SU-DHL-6 (cell line): Measurements from ENCODE around the gene RASA3.

ENCODE experiments used
- H2AFZ ChIP-seq: fragments of 200-600 bp; sonication (generic); 2 replicates; pipeline ENCODE4 v1.6.1; 2014; ENCODE audit warnings: low read depth, mild to moderate bottlenecking, moderate library complexity, mixed read lengths, antibody characterized with exemption, low read length; ENCODE audit not compliant: severe bottlenecking
- H3F3A ChIP-seq: fragments of 200-600 bp; shearing (Covaris generic); 2 replicates; pipeline ENCODE4 v1.6.0; 2016; ENCODE audit warnings: antibody characterized with exemption, mild to moderate bottlenecking; ENCODE audit not compliant: insufficient read depth
- H3K27ac ChIP-seq: fragments of 200-600 bp; sonication (generic); 2 replicates; pipeline ENCODE4 v1.5.1; 2016; ENCODE audit warnings: low read depth, mild to moderate bottlenecking, low read length, moderate library complexity, mixed read lengths
- H3K27me3 ChIP-seq: fragments of 200-600 bp; sonication (generic), shearing (Covaris generic); 2 replicates; pipeline ENCODE4 v1.6.0; 2014; ENCODE audit warnings: mild to moderate bottlenecking, low read length
- H3K36me3 ChIP-seq: fragments of 200-600 bp; sonication (generic); 2 replicates; pipeline ENCODE4 v1.6.1; 2014; ENCODE audit warnings: mild to moderate bottlenecking, low read length, mixed read lengths
- H3K4me2 ChIP-seq: fragments of 300-600, 200-600 bp; shearing (Covaris generic), sonication (generic); 2 replicates; pipeline ENCODE4 v1.6.0; 2014; ENCODE audit warnings: low read length, low read depth, mild to moderate bottlenecking; ENCODE audit not compliant: poor library complexity, severe bottlenecking
- H3K4me3 ChIP-seq: fragments of 200-600 bp; sonication (generic); 2 replicates; pipeline ENCODE4 v1.5.1; 2014; ENCODE audit warnings: antibody characterized with exemption, low read length, mild to moderate bottlenecking, mixed read lengths; ENCODE audit not compliant: insufficient read depth, poor library complexity, severe bottlenecking
- H3K79me2 ChIP-seq: fragments of 200-600 bp; sonication (generic); 2 replicates; pipeline ENCODE4 v1.6.1; 2014; ENCODE audit warnings: mild to moderate bottlenecking, low read length, moderate library complexity; ENCODE audit not compliant: insufficient read depth
- H3K9ac ChIP-seq: fragments of 200-600 bp; sonication (generic); 2 replicates; pipeline ENCODE4 v1.7.0; 2014; ENCODE audit warnings: mild to moderate bottlenecking, low read length
- H3K9me2 ChIP-seq: fragments of 200-600 bp; sonication (generic); replicated peaks from 2 replicates; pipeline ENCODE4 v1.6.1; 2014; ENCODE audit warnings: low read length; ENCODE audit not compliant: insufficient read depth
- H3K9me3 ChIP-seq: fragments of 200-600 bp; sonication (generic); 2 replicates; pipeline ENCODE4 v1.6.1; 2014; ENCODE audit warnings: low read length, mixed read lengths; ENCODE audit not compliant: insufficient read depth
- H4K20me1 ChIP-seq: fragments of 200-600 bp; sonication (generic); 2 replicates; pipeline ENCODE4 v1.6.1; 2014; ENCODE audit warnings: low read depth, mild to moderate bottlenecking, antibody characterized with exemption, low read length, moderate library complexity, mixed read lengths
- CTCF ChIP-seq: fragments of 200-600 bp; sonication (generic); IDR thresholded peaks from one replicate; pipeline ENCODE4 v1.5.1; 2017; ENCODE audit warnings: antibody characterized with exemption, mild to moderate bottlenecking, low read length, moderate library complexity; ENCODE audit not compliant: insufficient read depth, poor library complexity, severe bottlenecking
- EZH2phosphoT487 ChIP-seq: fragments of 200-600 bp; sonication (generic), shearing (Covaris generic); conservative IDR thresholded peaks from 2 replicates; pipeline ENCODE4 v1.6.1; 2018; ENCODE audit warnings: mild to moderate bottlenecking, antibody characterized with exemption, low read length, moderate library complexity, mixed read lengths

RASA3 gene

DNA sequence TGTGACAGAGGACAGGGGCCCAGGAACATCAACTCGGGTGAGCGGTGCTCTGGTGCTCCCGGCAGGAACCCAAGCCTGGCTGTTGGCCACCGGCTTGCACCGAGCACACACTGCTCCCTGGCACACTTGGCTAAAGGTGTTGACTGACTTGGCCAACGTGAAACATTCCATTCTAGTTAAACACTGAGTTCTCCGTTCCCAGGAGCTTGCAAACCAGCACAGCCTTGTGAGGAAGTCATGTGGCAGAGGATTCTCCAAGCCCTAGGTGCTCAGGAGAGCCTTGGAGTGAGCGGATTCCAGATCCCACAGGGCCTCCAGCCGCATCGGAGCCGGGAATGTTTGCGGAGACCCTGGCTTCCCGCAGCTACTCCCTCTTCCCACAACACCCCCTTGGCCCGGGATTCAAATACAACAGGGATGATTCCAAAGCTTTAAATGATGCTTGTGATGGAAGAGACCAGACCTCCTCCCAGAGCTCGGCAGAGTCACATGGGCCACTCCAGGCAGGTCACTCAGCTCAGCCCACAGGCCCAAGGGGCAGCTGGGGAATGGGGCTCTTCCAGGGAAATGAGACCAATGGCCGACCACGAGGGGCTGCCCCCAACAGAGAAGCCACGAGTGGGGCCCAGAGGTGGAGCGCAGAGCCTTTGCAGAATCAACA, 161.5 kb downstream of the RASA3 start:
- no peak overlapping the region for H3K4me2 ChIP-seq
- no peak overlapping the region for H2AFZ ChIP-seq
- no peaks in the 10 kb centered on the region for H3K9me2 ChIP-seq
- no peaks in the 10 kb centered on the region for H3K36me3 ChIP-seq
- H3K27ac ChIP-seq, result no peak overlapping the region
- H3F3A ChIP-seq, result no peaks in the 10 kb centered on the region
- H3K79me2 ChIP-seq, result no peaks in the 10 kb centered on the region
- H3K27me3 ChIP-seq, result no peaks in the 10 kb centered on the region
- no peaks in the 10 kb centered on the region for H4K20me1 ChIP-seq
- no peak overlapping the region for H3K4me3 ChIP-seq
- H3K9ac ChIP-seq, result no peak overlapping the region
- no peak for TF ChIP-seq CTCF
- no peak for TF ChIP-seq EZH2phosphoT487
- H3K9me3 ChIP-seq, result no peaks in the 10 kb centered on the region

GRCh38 chr13:113969973-113970611, 162.3 kb downstream of the RASA3 start:
- Histone ChIP-seq H4K20me1 (no peaks in the 10 kb centered on the region), H2AFZ (no peak overlapping the region)
- no peak for TF ChIP-seq CTCF
- TF ChIP-seq EZH2phosphoT487, result no peak

GRCh38 chr13:113969311-113969972, 163.0 kb downstream of the RASA3 start:
- no peak overlapping the region for H3K4me3 ChIP-seq
- H3K9me2 ChIP-seq, result no peaks in the 10 kb centered on the region
- H3K36me3 ChIP-seq, result no peaks in the 10 kb centered on the region
- no peak overlapping the region for H3K4me2 ChIP-seq
- no peak overlapping the region for H3K27ac ChIP-seq
- no peak for TF ChIP-seq EZH2phosphoT487
- no peak overlapping the region for H3K9ac ChIP-seq
- no peaks in the 10 kb centered on the region for H3K79me2 ChIP-seq
- H4K20me1 ChIP-seq, result no peaks in the 10 kb centered on the region
- H3K9me3 ChIP-seq, result no peaks in the 10 kb centered on the region
- no peaks in the 10 kb centered on the region for H3F3A ChIP-seq
- no peak overlapping the region for H2AFZ ChIP-seq
- H3K27me3 ChIP-seq, result no peaks in the 10 kb centered on the region

More at GRCh38 chr13:113969973-113970611, 162.3 kb downstream of the RASA3 start:
- Histone ChIP-seq H3K36me3 (no peaks in the 10 kb centered on the region), H3K27ac (no peak overlapping the region), H3K9me2 (no peaks in the 10 kb centered on the region), H3F3A (no peaks in the 10 kb centered on the region), H3K27me3 (no peaks in the 10 kb centered on the region), H3K79me2 (no peaks in the 10 kb centered on the region), H3K9me3 (no peaks in the 10 kb centered on the region), H3K4me3 (no peak overlapping the region), H3K9ac (no peak overlapping the region), H3K4me2 (no peak overlapping the region)
